Testis (tissue), 2 donors: ENCODE measurements around the gene NIPAL4.

Source experiments
- CTCF ChIP-seq, 3 experiments: fragments of 450-650 bp in 2 of 3; fragments of 200-600 bp in 1 of 3; sonication (generic) in 1 of 3; IDR thresholded peaks; one replicate each; pipeline ENCODE4 v1.5.1; 2016 to 2019; ENCODE audit warnings: antibody characterized with exemption in 3 of 3, mild to moderate bottlenecking in 2 of 3, moderate library complexity in 1 of 3
- POLR2A ChIP-seq: fragments of 450-650 bp; IDR thresholded peaks from one replicate; pipeline ENCODE4 v1.6.1; 2017; ENCODE audit warnings: antibody characterized with exemption, mild to moderate bottlenecking, moderate library complexity

- TF ChIP-seq POLR2A (no peak), CTCF (IDR thresholded peaks at IDR 0.05) (no peak)
Measured at GRCh38 chr5:157446412-157446935, 13.5 kb upstream of the NIPAL4 start.
